Measurements from ENCODE around the gene TK2. TPM values are rescaled to one million over a fixed set of nuclear protein-coding genes. Genes with fewer than 3 reads are reported as not detected.

The TK2 gene
- polyA plus RNA-seq, 1 experiment, result 42.7 TPM

- POLR2A ChIA-PET, result no interaction called here
- 0 out of 2 replicates have a peak, but pooled peaks cover 1% of the 10 kb centered on the region for H3K36me3 ChIP-seq (ENCODE audit: control insufficient read depth, insufficient read depth, low read length)
- no peaks in the 10 kb centered on the region for H3K27me3 ChIP-seq (ENCODE audit: control insufficient read depth, insufficient read depth, low read length)
- CTCF ChIA-PET, result interaction anchor here (0.7 to 3.1 kb wide), 8 partner anchors 10 to 106 kb away, joined by 3 to 16 read pairs (median 4); no protein-coding TSS in a partner anchor
- no peak for DNase-seq (ENCODE audit: low read depth)
- TF ChIP-seq CTCF (IDR thresholded peaks at IDR 0.05; ENCODE audit: insufficient read depth, low read depth, low read length), result no peak
- no peak overlapping the region for H3K4me3 ChIP-seq (ENCODE audit: low read depth, low read length)
Observed at GRCh38 chr16:66512272-66513110, 37.4 kb downstream of the TK2 start.

- Histone ChIP-seq H3K4me3 (ENCODE audit: low read depth, low read length) (no peak overlapping the region), H3K27me3 (ENCODE audit: control insufficient read depth, insufficient read depth, low read length) (no peaks in the 10 kb centered on the region), H3K36me3 (ENCODE audit: control insufficient read depth, insufficient read depth, low read length) (0 out of 2 replicates have a peak, but pooled peaks cover 1% of the 10 kb centered on the region)
- 0 out of 2 replicates have a peak, but pooled peaks have one; percentile 5 for TF ChIP-seq CTCF (IDR thresholded peaks at IDR 0.05; ENCODE audit: insufficient read depth, low read depth, low read length)
- ChIA-PET POLR2A (no interaction called here), CTCF (interaction anchor here (0.9 to 3.1 kb wide), 9 partner anchors 9 to 105 kb away, joined by 3 to 16 read pairs (median 3); no protein-coding TSS in a partner anchor)
- no peak for DNase-seq (ENCODE audit: low read depth)
Observed at GRCh38 chr16:66511602-66512271, 38.2 kb downstream of the TK2 start.

GRCh38 chr16:66510711-66511601 is 39.0 kb downstream of the TK2 start:
- Histone ChIP-seq H3K36me3 (ENCODE audit: control insufficient read depth, insufficient read depth, low read length) (0 out of 2 replicates have a peak, but pooled peaks cover 1% of the 10 kb centered on the region), H3K4me3 (ENCODE audit: low read depth, low read length) (no peak overlapping the region), H3K27me3 (ENCODE audit: control insufficient read depth, insufficient read depth, low read length) (no peaks in the 10 kb centered on the region)
- no peak for TF ChIP-seq CTCF (IDR thresholded peaks at IDR 0.05; ENCODE audit: insufficient read depth, low read depth, low read length)
- DNase-seq (ENCODE audit: low read depth), result no peak
- CTCF ChIA-PET, result interaction anchor here (0.6 to 3.1 kb wide), 7 partner anchors 19 to 217 kb away, joined by 3 to 16 read pairs (median 3); no protein-coding TSS in a partner anchor
- POLR2A ChIA-PET, result no interaction called here

- Histone ChIP-seq H3K27me3 (ENCODE audit: control insufficient read depth, insufficient read depth, low read length) (no peaks in the 10 kb centered on the region), H3K4me3 (ENCODE audit: low read depth, low read length) (no peak overlapping the region), H3K36me3 (ENCODE audit: control insufficient read depth, insufficient read depth, low read length) (0 out of 2 replicates have a peak, but pooled peaks cover 1% of the 10 kb centered on the region)
- ChIA-PET CTCF (interaction anchor here (0.9 to 3.1 kb wide), 3 partner anchors 19 to 104 kb away, joined by 3 to 16 read pairs (median 3); no protein-coding TSS in a partner anchor), POLR2A (no interaction called here)
- TF ChIP-seq CTCF (IDR thresholded peaks at IDR 0.05; ENCODE audit: insufficient read depth, low read depth, low read length), result no peak
- no peak for DNase-seq (ENCODE audit: low read depth)
Observed at GRCh38 chr16:66510298-66510697, 39.6 kb downstream of the TK2 start.
